OCI-LY7 (cell line): ENCODE results near the gene PCDHA9.

Experiments
- EZH2phosphoT487 ChIP-seq: fragments of 200-600 bp; sonication (generic); IDR thresholded peaks from 2 replicates; pipeline ENCODE4 v1.6.1; 2018; ENCODE audit warnings: low read depth, borderline replicate concordance, mild to moderate bottlenecking, mixed run types, antibody characterized with exemption, low read length, moderate library complexity, mixed read lengths
- TF ChIP-seq, protein P1 (sequence below): fragments of 200-600 bp; sonication (generic); conservative IDR thresholded peaks from 2 replicates; pipeline ENCODE4 v1.5.1; 2014; ENCODE audit warnings: mild to moderate bottlenecking, antibody characterized with exemption, low read length, moderate library complexity, mixed read lengths

- TF ChIP-seq, protein P1, sequence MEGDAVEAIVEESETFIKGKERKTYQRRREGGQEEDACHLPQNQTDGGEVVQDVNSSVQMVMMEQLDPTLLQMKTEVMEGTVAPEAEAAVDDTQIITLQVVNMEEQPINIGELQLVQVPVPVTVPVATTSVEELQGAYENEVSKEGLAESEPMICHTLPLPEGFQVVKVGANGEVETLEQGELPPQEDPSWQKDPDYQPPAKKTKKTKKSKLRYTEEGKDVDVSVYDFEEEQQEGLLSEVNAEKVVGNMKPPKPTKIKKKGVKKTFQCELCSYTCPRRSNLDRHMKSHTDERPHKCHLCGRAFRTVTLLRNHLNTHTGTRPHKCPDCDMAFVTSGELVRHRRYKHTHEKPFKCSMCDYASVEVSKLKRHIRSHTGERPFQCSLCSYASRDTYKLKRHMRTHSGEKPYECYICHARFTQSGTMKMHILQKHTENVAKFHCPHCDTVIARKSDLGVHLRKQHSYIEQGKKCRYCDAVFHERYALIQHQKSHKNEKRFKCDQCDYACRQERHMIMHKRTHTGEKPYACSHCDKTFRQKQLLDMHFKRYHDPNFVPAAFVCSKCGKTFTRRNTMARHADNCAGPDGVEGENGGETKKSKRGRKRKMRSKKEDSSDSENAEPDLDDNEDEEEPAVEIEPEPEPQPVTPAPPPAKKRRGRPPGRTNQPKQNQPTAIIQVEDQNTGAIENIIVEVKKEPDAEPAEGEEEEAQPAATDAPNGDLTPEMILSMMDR, result no peak
- no peak for TF ChIP-seq EZH2phosphoT487
Measured at GRCh38 chr5:140883927-140884697, 35.9 kb downstream of the PCDHA9 start.
